ENCODE data around the gene LUZP2.

LUZP2 gene

DNA sequence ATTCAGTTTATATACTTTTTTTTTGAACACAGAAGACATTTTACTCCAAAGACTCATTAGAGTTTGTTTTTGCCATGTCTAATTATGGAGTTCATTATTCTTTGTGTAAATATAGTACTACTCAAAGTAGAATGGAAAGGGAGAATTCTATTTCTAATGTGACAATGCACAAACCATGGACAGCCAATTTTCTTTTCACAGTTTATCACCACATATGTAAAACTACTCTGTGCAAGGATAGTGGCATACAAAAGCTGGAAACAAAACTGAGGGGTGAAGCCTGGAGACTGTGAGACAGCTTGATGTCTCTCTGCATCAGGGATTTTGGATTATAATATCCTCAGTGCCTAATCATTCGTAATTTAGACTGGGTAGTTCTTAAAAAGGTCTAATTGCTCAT is 75.5 kb downstream of the LUZP2 start:
- no peak for DNase-seq

DNA sequence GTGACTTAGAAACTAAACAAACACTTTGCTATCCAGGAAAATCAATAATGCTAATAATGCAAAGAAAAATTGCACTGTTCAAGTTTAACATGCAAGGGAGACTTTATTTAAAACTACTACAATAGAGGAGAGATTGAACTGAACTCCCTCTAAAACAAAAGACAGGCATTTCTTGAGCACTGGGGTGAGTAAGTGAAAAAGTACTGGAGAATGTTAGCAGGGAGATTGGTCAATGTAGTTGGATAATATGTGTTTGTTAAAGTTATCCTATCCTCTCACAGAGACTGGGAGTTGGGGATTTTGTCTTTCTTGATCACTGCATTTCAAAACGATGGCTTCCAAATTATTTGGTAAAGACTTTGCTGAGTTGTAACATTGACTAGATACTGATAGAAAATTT is 77.6 kb downstream of the LUZP2 start:
- DNase-seq, result no peak

DNA sequence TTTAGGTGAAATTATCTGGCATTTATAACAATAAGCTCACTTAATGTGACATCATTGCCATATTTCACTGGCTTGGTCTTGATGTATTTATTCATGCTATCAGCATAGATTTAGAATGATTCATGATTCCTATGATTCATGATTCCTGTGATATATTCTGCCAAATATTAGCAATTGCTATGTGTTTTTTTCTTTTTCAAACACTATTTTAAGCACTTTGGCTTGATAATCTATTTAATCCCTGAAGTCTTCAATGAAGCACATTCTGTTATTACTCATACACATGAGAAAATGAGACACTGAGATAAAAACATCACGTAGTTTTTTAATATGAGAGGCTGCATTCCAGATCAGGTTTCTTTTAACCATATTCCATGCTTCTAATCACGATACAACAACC is 78.5 kb downstream of the LUZP2 start:
- DNase-seq, result no peak

DNA sequence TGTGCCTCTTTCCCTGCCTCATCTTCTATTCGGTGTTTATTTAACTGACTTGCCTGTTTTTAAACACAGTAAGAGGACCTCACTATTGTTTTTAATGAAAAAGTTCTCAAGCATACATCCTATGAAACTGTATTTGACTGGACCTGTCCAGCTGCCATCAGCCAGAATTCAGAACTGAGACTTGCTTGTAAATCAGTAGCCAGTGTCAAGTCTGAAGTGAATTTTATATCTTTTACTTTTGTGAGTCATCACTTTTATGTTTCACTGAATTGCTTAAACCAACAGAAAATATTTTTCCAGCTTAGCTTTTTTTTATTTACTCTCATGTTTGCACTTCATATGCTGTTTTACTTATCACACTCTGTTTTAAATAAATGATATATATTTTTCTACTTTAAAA is 88.3 kb downstream of the LUZP2 start:
- no peak for DNase-seq

DNA sequence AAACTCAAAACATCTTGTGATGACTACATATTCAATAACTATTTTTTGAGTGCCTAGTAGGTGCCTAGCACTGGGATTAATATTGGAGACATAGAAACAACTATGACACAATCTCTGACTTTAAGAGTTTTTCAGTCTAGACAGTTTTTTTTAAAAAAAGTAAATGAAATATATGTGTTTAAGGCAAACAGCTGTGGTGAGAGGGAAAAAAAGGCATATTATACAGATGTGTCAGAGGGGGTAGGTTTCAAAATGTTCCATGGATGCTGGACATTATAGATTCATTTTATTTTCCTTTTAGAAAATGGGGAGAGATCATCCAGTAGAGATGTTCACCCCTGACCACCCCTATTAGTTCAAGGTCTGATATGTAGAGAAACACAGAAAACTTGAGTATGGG is 90.8 kb downstream of the LUZP2 start:
- no peak for DNase-seq

DNA sequence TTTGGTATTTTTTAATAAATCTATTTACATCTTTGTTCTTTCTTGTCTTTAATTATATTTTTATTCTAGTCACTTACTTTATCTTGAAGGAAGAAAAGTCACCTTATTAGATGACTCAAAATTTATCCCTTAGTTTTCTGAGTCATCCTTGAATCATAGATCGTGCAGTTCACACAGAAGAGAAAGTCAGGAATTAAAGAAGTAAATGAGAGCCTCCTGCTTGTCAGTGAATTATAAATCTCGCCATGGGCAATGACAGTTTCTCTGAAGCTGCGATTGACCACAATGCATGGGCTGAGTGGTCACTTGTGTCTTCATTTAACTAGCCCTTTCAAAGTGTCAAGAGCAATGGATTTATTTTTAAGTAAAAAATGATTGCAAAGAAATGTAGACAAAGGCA is 91.2 kb downstream of the LUZP2 start:
- DNase-seq, result no peak

DNA sequence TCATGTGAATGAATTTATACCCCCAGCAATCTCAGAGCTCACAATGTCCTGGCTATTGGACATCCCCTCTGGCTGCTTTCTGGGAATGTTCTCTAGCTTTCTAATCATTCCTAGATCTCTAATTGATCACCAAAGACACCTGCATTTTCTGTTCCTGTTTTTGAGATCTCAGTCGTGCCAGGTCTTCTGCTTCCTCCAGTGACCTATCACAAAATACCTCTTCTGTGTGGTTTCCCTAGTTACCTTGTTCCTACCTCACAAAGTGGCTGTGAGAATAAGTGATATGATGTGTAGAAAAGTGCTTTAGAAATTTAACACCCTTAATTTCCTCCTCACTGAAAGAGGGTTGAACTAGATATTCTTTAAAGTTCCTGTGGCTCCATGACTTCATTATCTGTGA is 92.2 kb downstream of the LUZP2 start:
- no peak for DNase-seq

DNA sequence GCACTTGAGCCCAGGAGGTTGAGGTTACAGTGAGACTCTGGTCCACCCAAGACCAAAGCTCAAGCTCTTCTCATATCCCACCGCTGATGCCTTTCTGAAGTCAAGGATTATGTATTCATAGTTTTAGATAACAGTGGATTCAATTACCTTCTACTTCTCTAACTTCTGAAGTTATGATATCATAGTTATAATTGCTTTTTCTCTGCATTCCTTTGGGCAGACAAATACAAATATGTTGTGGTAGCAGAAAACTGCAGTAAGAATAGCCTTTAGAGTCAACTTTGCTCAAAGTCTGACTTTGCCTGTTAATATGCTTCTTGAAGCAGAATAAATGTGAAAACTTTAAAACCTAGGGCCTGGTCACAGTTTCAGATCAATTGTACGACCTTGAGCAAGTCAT is 94.4 kb downstream of the LUZP2 start:
- no peak for DNase-seq

DNA sequence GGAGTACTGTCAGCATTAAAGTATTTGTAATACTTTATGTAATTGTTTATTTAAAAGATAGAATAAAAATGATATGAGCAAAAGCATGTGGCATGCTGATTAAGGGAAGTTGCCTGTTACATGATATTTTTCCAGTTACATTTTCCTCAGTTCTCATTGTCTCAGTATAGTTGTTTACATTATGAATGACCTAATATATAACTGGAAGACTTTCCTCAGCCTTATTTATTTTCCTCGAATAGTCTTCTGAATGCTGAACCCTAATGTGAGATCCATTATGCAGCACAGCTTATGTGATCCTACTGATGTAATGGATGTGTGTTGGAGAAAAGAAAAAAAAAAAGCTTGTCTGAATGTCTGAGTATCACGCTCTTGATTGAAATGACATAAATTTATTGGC is 95.5 kb downstream of the LUZP2 start:
- DNase-seq, result no peak

DNA sequence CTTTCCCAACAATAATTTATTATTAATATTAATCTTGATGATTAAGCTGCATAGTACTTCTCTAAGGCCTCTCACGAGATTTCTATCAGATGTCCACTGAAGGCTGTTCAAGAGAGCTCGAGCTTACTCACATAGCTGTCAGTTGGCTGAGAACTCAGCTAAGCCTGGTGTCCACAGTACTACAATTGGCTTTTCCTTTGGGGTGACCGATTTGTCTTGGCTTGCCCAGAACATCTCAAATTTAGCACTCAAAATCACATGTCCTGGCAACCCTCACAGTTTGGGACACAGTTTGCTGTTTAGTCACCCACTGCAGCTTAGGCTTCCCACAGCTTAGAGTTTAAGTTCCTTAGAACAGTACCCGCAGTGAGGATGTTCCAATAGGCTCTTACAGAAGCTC is 96.5 kb downstream of the LUZP2 start:
- DNase-seq, result no peak

DNA sequence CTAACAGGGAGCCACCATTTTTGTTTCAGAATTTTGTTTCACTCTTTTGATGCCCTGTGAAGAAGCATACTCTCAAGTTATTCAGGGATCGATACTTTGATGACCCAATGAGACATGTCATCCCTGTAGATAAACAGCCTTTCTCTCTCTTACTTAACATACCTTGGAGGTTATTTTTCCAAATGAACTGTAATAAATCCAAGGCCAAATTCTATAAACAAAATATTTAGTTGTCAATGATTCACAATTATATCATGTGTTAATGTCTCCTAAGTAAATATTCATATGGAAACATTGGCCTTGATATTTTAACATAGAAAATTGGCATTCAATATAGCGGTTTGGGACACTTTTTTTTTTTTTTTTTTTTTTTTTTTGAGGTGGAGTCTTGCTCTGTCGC is 97.5 kb downstream of the LUZP2 start:
- DNase-seq, result no peak

DNA sequence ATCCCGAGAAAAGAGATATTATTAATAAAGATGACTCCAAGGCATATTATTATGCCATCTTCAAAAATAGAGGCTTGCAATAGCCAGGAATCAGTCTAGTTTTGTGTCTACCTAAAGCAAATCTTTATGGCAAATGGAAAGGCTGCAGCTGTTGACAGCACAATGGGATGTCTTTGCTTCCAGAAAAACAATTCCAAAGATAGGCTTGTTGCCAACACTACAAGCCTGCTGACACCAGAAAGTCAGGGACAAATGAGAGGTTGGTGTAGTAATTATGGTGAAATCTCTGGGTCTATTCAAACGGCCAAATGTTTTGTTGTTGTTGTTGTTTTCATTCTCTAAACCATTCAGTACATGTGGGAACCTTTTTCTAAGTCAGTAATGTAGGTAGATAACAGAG is 101.8 kb downstream of the LUZP2 start:
- no peak for DNase-seq

DNA sequence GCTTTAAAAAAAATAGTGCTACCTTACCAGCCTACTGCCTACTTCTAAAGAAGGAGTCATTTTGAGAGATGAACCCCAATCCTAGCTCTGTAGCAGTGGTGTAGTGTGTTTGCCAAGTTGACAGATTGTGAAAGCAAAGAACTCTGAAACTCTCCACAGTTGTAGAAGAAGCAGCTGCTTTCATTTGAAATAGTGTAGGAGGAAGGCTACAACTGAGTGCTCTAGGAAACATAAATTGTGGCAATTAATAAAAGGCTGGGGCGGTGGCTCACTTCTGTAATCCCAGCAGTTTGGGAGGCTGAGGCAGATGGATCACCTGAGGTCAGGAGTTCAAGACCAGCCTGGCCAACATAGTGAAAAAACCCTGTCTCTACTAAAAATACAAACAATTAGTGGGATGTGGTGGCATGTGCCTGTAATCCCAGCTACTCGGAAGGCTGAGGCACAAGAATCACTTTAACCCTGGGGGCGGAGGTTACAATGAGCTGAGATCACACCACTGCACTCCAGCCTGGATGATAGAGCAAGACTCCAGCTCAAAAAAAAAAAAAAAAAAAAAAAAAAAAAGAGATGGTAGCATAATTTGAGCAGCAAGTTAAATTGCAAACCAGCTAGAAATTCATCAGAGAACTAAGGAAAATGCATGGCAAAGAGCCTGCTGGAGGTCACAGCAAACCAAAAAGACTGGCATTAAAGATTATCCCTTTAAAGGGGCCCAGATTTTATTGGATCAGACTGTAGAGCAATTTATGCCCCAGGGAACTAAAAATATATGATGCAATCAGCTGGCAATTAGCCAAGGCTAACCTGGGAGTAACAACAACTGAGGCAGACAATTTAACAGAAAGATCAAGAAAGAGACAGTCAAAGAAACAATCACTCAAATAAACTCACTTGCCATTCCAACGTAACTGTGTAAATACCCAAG is 112.6 kb downstream of the LUZP2 start:
- no peak for DNase-seq

DNA sequence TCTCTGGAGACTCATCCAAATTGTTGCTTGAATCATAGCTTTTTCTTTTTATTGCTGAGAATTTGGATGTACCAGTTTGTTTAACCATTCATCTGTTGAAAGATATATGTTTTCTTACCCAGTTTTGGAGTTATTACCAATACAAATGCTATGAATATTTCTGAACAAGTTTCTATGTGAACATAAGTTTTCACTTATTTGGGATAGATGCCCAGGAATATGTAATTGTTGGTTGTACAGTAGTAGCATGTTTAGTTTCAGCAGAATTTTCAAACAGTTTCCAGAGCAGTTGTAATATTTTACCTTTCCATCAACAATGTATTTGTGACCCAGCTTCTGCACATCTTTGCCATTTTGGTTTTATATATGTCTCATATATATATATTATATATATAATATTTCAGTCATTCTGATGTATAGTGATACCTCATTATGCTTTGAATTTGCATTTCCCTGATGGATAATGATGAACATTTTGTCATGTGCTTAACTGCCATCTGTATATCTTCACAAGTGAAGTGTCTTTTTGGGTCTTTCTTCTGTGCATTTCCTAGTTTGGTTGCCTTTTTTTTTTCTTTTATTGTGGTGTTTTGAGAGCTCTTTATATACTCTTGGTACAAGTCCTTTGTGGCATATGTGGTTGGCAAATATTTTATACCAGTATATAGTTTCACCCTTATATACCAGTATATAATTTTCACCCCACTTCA is 118.8 kb downstream of the LUZP2 start:
- DNase-seq, result no peak

DNA sequence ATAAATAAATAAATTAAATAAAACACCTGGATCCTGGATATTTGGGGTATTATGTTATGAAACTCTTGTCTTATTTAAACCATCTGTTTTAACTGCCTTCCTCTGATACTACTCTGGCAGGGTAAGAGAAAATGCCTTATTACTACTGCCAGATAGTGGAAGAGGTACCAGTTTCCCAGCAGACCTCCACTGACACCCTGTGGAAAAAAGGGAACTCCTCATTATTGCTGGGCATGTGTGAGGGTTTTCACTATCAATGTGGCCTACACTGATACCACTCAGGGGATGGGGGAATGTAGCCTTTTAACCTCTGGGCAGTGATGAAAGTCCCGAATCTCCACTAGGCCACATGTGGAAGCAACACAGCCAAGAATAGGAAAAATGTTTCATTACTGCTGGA is 121.0 kb downstream of the LUZP2 start:
- no peak for DNase-seq

DNA sequence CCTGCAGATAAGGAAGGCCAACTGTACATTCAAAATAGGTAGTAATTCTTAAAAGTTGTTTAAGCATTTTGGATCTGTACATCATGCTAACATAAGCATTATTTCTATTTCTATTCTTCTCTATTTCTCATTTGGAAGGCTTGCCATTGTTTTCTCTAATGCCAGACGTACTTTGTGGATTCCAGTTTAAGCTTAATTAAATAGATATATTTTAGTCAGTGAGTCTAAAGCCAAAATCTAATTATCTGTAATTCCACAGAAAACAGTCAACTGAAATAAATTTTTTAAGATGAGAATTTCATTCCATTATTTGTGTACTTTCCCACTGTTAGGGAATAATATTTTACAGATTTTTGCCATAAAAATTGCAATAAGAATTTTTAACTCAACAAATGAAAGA is 123.0 kb downstream of the LUZP2 start:
- DNase-seq, result no peak

DNA sequence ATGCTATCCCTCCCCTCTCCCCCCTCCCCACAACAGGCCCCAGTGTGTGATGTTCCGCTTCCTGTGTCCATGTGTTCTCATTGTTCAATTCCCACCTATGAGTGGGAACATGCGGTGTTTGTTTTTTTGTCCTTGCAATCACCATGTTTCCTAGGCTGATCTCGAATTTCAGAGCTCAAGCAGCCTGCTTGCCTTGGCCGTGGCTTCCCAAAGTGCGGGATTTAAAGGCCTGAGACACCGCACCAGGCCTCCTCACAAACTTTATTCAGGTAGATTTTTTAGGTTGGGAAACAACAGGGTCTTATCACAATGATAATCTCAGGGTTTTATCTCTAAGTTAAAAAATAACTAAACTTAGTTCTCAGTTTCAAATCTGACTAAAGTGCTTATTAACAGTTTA is 125.4 kb downstream of the LUZP2 start:
- no peak for DNase-seq

DNA sequence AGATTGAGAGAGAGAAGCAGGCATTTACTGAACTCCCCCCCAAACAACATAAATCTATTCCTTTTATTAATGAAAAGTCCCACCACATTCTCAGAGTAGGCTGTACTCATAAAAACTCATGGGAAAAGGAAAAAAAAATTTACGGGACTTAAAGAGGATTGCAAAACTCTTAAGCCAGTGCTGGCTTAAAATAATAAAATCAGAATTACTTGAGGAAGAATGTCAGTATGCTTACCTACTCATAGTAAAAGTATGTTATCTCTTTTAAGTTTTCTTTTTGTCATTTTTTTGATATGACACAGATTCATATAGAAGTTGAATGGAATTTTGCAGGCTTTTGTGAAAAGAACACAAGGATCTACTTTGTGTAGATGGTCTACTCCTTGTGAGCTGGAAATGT is 126.3 kb downstream of the LUZP2 start:
- no peak for DNase-seq

DNA sequence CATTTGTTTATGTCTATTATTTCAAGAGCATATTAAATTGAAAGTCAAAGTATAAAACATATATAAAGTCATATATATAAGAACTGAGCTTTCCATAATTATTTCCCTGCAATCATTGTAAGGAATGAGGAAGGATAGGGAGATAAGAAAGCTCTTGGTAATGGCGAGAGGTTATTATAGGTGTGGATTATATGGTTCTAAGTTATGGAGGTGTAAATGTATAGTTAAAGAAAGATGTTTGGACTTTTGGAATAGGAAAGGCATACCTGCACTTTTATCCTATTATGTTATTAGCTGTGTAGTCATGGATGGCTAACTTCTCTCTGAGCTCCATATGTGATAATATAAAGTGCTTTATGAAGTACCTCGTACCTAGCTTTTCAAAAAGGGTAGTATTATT is 127.6 kb downstream of the LUZP2 start:
- no peak for DNase-seq

DNA sequence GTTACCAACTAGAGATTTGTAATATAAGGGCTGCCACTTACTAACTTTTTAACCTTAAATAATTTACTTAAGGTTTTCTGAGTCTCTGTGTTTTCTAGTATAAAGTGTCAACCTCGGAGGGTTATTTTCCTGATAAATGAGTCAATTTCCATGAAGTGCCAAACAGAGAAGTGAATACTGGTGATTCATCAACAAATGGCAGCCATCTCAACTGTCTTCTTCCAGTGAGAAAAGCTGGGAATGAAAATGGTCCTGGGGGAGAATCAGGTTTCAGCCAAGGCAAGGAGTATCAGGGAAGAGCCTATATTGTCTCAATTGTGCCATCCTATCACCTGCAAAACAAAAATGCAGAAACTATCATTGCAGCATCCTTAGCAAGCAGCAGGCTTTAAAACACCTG is 129.1 kb downstream of the LUZP2 start:
- no peak for DNase-seq

DNA sequence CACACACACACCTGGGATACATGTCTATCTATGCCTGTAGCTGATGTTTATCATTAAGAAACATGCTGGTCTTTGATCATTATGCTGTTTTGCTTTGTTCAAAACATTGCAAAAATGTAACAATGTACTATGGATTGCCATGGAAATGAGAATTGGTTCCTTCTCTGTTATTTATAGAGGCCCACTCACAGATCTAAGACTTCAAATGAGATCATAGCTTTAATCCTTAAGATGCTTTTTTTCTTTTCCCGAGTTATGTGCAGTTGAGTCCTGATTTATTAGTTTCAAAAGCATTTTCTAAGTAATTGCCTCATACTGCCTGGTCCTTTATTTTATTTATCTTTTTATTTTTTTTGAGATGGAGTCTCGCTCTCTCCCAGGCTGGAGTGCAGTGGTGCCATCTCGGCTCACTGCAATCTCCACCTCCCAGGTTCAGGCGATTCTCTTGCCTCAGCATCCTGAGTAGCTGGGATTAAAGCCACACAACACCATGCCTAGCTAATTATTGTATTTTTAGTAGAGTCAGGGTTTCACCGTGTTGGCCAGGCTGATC is 131.4 kb downstream of the LUZP2 start:
- no peak for DNase-seq

DNA sequence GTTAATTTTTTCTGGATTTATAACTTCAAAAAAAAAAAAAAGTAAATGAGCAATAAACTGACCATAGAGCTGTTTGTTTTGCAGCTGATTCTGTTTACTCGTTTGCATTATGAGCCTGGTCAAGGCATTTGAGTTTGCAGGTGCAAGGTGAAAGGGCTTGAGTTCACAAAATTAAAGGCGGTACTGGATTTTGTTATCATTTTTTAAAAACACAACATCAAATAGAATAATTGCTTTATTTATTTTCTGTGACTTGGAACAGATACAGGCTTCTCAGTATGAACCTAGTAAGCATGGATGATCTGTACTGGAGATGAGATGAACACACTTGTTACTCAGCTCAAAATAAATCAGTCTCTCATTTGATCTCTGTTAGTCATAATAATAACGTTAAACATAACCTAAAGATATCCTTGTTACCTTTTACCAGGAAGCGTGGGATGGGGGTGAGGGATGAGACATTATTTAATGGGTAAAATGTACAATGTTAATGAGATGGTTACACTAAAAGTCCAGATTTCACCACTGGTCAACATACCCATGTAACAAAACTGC is 137.8 kb downstream of the LUZP2 start:
- no peak for DNase-seq

DNA sequence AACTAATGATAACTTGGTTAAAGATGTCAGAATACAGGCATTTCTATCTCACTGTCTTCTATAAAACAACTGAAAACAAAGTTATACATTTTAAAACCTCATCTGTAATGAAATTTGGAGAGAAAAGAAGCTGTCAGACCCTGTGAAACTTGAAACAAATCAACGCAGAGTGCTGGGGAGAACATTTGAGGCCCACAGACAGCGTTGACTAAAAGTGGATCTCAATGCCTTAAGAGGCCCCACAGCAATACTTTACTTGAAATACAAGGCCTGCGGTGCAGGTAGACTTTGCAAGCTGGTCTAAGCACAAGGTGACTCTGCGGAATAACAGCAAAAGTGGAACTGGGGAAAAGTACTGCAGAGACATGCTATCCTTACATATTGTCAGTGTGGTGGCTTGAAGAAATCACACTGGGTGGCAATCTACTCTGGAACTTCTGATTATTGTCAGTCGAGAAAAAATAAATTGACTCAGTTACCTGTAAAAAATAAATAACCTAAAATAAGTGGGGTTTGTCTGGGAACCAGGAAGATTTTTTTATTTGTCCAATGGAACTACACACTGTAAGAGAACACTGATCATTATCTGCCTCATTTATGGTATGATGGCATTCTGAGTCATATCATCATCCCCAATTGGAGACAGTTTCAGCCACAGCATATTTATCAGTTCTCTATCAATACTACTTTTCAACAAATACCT is 138.9 kb downstream of the LUZP2 start:
- DNase-seq, result no peak

Data from activated CD4-positive, CD25-positive, alpha-beta regulatory T cell (primary cell).